ENCODE data around the gene EHD1.

Gene EHD1

DNA sequence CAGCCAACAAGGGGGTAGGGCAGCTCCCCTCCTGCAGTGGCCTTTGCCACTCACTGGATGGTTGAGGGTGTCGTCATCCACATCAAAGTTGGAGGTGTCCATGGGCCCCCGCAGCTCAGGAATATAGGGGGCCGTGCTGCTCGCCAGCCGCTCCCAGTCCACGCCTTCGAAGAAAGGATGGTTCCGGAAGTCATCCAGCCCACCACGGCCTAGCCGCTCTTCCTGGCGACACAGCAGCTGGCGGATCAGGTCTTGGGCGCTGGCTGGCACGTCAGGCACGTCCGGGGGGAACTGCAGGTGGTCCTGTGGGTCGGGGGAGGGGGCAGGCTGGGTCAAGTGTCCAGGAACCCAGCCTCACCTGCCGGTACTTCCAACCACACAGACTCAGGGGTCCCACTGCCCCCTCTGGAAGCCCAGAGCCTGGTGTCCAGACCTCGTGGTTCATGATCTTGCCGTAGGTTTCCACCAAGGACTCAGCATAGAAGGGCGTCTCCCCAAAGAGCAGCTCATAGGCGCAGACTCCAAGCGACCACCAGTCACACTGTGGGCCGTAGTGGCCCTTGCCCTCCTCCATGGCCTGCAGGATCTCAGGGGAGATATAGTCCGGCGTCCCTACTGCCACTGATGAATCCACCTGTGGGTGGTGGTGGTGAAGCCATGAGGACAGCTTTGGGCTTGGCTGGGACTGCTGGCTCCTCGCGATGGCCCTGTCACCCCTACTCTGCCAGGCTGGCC, 39.7 kb downstream of the EHD1 start:
- no peak for DNase-seq (ENCODE audit: low read depth, low spot score)

DNA sequence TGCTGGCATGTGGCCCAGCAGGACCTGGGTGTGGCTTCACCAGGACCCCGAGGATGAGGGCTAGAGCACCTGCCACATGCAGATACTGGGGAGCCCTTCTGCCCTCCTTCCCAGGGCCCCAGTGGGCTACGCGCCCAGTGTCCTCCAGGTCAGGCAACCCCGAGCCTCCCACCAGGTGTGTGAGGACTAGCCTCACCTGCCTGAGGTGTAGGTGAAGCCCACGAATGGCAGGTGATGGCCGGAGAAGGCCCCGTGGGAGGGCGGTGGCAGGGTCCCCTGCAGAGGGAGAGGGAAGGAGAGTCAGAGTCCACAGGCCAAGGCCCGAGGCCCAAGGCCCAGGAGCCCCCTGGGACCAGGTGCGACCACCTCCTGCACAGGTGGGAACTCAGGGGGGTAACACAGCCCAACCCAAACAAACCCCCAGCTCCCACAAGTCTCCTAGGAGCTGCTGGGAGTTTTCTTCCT, 40.5 kb downstream of the EHD1 start:
- DNase-seq (ENCODE audit: low read depth, low spot score), result no peak

More for the DNA sequence above, 39.7 kb downstream of the EHD1 start:
- no peak overlapping the region for H3K4me3 ChIP-seq (ENCODE audit: low read length)

DNA sequence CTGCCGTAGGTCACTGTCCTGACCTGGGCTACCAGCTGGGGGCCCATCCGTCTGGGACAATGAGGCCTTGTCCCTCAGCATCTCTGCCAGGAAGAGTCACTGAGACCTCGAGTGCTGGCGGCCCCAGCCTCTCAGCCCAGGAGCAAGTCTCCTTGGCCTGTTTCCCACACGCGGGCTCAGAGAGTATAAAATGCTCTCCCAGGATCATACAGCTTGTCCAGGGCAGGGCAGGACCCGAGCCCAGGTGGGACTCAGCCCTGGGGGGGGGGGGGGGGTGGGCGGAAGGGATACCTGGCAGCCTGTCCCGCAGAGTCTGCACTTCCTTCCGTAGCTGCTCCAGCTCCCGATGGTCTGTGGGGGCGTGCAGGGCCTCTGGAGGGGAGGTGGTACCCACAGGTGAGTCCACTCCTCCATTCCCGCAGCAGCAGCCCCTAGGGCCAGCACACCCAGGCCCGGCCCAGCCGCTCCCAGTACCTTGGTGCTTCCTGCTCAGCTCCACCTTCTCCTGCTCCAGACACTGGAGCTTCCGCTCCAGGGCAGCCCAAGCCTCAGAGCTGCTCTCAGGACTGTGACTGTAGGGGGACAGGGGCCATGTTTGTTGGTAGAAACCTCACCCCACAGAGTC, 41.9 kb downstream of the EHD1 start:
- DNase-seq (ENCODE audit: low read depth, low spot score), result no peak
- H3K4me3 ChIP-seq (ENCODE audit: low read length), result no peak overlapping the region

More for the DNA sequence above, 40.5 kb downstream of the EHD1 start:
- H3K4me3 ChIP-seq (ENCODE audit: low read length), result no peak overlapping the region

DNA sequence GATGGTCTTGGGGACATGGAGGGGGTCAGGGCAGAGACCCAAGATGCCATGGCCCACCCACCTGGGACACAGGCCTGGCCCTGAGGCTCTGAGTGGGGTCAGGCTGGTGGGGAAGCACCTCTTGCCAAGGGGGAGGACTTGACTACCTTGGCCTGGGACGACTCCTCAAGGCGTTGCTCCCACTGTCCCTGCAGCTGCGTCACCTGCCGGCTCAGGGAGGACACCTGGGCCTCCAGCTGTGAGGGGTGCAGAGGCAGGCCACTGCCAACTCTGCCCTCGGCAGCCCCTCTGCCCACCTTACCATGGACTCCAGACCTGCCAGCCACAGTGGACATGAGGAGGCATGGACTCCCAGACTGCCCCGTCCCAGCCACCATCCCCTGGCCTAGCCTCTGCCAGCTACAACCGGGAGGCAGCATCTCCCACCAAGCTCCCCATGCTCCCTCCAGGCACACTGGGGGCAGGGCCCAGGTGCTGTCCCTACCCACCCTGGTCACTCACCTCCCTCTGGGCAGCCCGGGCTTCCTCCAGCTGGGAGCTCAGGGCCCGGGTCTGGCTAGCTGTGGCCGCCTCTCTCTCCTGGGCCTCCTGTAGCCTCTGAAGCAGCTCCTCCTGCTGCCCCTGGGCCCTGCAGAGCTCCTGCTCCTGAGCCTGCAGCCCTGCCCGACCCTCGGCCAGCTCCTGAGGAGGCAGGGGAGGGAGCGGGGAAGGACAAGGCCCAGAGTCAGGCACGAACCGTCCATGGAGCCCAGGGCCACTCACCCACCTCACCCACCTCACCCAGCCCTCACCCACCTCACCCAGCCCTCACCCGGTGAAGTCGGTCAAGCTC, 42.6 kb downstream of the EHD1 start:
- no peak for DNase-seq (ENCODE audit: low read depth, low spot score)
- no peak overlapping the region for H3K4me3 ChIP-seq (ENCODE audit: low read length)

DNA sequence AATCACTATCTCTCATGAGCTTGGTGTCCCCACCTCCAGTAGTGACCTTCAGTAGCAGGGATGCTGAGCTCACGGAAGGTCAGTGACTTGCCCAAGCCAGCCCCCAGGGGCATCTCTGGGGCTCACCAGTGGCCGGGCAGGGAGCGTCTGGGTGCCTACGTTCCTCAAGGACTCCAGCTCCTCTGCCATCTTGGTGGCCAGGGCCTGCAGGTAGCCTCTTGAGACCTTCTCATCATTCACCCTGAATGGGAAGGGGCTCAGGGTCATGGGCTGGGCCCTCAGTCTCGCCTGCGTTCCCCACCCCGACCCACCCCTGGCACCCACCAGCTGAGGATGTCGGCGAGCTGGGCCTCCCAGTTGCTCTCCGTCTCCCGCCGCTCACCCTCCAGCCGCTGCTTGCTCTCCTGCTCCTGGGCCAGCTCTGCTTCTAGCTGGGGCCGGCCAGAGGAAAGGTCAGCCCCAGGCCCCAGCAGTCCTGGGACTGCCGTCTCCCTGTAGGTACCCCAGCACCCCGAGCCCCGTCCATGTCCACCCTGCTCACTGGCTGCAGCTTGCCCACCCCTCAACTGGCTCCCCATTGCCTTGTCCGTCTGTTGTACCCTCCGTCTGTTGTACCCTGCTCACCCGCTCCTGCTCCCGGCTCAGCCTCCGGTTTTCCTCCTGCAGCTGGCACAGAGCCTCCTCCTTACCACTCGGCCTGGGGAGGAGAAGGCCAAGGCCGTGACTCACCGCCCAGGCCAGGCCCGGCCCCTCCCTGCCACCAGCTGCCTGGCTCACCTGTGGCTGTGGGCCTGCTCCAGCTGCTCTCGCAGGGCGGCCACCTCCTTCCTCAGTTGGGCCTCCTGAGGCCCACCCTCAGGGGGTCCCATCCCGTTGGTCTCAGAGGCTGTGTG, 43.5 kb downstream of the EHD1 start:
- DNase-seq (ENCODE audit: low read depth, low spot score), result no peak
- no peak overlapping the region for H3K4me3 ChIP-seq (ENCODE audit: low read length)

DNA sequence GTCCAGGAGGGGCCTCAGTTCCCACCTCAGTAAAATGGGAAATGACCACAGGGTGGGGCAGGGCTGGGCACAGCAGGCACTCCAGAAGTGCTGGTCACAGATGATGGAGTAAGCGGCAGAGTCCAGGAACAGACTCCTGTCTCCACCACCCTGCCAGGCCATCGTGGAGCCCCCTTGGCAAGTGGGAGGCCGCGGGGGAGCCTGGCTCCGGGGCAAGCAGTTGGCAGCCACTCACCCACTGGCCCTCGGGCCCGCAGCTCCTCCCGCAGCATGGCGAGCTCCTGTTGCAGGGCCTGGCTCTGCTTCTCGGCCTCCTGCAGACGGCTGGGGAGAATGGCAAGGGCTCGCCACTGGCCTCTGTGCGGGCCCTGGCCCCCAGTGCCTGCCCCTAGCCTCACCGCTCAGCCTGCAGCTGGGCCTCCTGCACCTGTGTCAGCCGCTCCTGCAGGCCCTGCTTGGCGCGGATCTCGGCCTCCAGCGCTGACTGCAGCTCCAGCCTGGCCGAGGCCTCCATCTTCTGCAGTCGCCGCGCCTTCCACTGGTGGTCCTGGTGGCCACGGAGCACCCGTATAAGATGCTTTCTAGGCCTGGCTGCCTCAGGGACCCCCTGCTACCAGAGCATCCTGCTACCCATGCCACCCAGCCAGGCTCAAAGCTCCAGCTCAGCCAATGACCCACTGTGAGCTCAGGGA, 44.2 kb downstream of the EHD1 start:
- no peak overlapping the region for H3K4me3 ChIP-seq (ENCODE audit: low read length)

DNA sequence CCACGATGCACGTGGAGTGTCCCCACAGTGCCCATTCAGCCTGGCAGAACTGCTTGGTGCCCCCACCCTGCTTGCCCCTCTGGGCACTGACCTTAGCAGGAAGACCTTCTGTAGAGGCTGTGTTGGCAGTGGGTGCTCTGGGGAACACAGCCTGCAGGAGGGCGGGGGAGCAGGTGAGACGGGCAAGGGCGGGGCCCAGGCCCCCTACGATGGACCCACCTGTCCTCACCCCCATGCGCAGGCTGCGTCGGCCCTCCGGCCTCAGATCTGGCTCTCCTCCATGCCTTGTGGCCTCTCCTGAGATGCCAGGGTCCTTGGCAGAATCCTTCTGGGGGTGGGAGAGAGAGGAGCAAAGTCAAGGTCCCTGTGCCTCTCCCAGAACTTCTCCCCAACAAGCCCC, 44.9 kb downstream of the EHD1 start:
- DNase-seq (ENCODE audit: low read depth, low spot score), result no peak
- H3K4me3 ChIP-seq (ENCODE audit: low read length), result no peak overlapping the region

More for the DNA sequence above, 44.2 kb downstream of the EHD1 start:
- no peak for DNase-seq (ENCODE audit: low read depth, low spot score)

DNA sequence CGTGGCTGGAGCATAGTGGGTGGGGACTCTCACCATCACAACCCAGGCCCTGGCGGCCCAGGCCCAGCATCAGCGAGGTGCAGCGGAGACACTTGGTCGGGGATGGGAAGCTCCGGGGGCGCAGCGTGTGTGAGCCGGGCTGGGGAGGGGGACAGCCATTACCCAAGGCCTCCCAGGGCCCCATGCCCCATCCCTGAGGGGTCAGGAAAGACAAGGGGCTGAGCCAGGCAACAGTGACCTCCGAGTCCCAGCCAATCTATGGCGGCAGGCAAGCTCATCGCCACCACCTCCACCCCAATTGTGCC, 45.3 kb downstream of the EHD1 start:
- H3K4me3 ChIP-seq (ENCODE audit: low read length), result no peak overlapping the region
- DNase-seq (ENCODE audit: low read depth, low spot score), result no peak

DNA sequence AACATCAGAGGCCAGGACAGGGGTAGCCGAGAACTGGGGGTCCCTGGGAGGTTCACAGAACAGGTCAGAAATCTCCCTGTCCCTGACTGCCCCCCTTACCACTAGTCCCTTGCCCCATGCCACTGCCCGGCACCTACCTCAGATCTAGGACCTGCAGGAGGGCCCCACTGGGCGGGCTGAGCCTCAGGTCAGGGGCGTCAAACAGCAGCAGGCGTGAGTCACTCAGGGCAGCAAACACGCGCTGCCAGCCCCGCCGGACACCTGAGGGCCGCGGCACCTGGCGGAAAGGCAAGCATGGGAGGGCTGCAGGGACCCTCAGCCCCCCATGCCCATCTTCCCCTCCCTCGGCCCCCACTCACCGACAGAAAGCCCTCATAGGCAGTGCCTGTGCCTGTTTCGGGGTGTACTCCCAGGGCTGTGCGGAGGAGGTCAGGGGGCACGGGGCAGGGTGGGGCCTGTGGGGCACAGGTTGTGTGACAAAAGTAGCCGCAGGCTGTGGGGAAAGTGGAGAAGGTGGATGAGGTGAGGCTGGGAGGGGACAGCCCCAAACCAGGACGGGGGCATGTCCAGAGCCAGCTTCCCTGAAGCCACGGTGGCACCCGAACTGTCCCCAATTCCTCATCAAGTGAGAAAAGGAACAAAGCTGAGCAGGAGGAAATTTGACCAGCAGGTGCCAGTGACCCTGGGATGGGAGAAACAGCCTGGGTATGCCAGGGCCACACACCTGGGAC, 45.8 kb downstream of the EHD1 start:
- H3K4me3 ChIP-seq (ENCODE audit: low read length), result no peak overlapping the region
- DNase-seq (ENCODE audit: low read depth, low spot score), result no peak

DNA sequence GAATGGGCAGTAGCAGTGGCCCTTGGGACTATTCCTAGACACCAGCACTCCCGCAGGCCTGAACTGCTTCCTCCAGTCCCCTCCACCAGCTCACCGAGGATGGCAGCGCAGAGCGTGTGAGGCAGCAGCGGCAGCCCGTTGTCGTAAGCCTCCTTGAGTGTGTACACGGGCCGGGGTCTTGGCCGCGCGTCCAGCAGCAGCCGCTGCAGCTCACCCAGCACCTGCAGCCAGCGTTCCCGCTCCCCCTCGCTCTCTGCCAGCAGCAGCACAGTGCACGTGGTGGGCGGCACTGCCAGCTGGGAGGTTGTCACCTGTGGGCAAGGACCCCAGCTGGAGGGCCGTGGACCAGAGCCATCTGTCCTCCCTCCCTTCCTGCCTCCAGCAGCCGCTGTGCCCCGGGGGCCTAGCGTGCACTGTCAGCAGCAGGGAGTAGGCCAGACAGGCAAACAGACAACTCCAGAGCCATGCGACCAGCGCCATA, 47.0 kb downstream of the EHD1 start:
- no peak overlapping the region for H3K4me3 ChIP-seq (ENCODE audit: low read length)
- no peak for DNase-seq (ENCODE audit: low read depth, low spot score)

DNA sequence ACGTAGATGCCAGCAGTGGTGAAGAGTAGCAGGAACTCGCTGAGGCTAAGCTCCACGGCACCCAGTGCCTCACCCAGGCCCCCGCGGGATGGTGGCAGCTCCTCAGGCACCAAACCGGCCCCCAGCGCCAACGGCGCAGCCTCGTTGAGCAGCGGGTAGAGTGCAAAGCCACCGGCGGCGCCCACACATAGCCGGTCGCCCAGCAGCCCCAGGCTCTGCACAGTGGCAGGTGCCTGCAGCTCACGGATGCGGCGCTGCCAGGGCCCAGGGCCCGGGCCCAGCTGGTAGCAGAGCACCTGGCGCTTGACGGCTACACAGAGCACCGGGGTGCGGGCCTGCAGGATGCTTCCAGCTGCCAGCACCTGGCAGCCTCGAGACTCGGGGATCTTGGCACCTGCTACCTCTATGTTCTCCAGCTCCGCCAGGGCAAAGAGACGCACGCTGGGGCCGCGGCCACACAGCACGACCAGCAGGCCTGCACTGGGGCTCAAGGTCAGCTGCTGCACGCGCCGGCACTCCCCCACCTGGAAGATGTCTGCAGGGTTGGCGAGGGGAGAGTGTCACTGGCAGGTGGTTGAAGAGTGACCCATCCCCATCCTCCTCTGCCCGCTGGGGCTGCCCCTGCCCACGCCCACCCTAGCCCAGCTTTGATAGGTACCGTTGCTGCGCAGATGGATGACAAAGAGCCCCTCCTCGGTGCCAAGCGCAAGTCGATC, 48.7 kb downstream of the EHD1 start:
- no peak overlapping the region for H3K4me3 ChIP-seq (ENCODE audit: low read length)
- DNase-seq (ENCODE audit: low read depth, low spot score), result no peak

DNA sequence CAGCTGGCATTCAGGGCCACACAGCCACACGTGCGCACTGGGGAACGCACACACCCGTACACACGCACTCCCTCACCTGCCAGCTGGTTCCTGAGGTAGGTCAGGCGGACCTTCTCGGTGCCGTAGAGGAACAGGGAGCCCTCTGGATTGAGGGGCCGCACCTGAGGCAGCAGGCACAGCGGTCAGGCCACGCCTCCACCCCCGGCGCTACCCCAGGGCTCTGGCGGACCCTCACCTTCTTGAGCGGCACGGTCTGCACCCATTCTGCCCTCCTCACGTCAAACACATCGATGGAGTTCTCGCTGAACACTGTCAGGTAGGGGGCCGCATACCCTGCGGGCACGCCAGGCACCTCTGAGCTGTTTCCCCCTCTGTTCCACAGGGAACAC, 51.0 kb downstream of the EHD1 start:
- DNase-seq (ENCODE audit: low read depth, low spot score), result no peak
- no peak overlapping the region for H3K4me3 ChIP-seq (ENCODE audit: low read length)

DNA sequence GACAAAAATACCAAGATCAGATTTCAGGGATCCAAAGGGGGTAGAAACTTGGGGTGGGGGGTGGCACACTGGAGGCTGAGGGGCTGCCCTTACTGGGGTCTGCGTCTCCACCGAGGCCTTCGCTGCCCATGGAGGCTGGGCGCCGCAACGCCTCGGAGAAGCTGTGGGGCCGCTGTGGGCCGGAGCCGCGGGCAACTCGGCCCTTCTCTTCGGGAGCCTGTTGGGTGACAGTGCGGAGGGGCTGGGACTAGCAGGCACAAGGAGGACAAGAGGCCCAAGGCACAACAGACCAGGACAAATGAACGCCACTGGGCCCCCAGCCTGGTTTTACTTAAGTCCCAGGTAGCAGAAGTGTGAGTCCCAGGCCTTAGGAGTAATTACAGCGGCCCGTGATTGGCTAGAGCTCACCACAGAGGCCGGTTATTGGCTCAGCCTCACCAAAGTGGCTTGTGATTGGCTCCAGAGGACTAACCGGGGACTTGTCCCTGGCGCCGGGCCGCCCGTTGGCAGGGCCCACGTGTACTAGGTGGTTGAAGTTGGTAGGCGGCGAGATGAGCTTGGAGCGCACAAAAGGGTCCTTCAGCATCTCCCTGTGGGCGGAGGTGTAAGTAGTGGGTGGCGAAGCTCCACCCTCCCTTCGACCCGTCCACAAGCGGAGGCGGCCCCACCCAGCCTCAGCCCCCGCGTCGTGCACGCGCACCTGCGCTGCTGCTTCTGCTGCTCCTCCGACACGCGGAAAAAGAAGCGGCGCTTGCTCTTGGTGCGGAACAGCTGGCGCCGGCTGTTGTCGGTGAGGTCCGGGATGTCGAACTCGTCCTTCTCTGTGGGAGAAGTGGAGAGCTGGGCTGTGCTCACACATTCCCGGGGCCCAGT, 51.6 kb downstream of the EHD1 start:
- no peak overlapping the region for H3K4me3 ChIP-seq (ENCODE audit: low read length)
- DNase-seq (ENCODE audit: low read depth, low spot score), result no peak

DNA sequence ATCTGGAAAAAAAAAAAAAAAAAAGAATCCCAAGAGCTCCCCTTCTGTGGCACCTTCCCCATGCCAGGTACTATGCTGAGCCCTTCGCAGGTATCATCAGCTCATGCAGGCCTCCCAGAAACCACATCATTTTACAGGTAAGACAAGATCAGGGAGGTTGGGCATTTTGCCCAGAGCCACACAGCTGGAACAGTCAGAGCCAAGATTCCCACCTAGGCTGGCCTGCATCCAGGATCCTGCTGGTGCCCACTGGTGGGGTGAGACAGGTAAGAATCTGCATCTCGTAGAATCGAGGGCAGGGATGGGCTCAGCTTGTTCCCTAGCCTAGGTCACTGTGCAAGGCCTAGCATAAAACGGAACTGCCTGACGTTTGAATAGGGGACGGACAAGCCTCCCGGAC, 52.4 kb downstream of the EHD1 start:
- H3K4me3 ChIP-seq (ENCODE audit: low read length), result no peak overlapping the region
- no peak for DNase-seq (ENCODE audit: low read depth, low spot score)

DNA sequence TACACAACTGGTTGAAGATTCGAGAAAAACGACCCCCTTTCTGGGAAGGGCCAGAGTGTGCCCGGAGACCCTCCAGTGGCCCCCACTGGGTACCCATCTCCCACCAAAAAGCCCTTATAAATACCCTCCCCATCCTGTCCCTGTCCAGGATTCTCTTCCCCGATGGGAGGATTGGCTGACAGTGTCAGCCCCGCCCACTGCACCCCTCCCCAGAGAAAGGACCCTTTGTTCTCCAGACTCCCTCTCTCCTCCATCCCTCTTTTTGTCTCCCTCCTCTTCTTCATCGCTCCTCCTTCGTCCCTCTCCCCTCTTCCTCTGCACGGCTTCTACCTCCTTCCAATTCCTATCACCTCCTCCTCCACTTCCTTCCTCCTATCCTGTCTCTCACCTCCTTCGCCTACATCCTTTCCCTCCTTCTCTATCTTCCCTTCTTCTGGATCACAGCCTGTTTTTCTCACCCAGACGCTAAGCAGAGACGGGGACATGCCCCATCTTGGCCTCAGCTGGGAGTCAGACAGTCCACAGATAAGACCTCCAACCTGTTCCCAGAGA, 54.8 kb downstream of the EHD1 start:
- DNase-seq (ENCODE audit: low read depth, low spot score), result no peak
- no peak overlapping the region for H3K4me3 ChIP-seq (ENCODE audit: low read length)

DNA sequence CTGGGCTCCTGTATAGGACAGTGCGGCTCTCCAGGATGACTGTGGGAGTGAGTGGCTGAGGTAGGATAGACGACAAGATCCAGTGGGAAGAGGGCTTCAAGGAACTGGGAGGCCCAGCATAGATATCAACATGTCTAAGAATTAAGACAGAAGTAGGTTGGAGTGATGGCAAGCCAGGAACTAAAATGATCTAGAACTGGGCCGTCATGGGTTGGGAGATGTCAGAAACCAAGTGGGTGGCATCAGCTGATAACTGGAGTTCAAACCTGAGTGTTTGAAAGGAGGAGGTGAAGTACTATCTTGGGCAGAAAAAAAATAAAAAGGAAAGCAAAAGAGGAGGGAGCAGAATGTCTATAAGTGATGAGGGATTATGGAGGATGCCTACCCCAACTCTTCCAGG, 60.9 kb downstream of the EHD1 start:
- H3K4me3 ChIP-seq (ENCODE audit: low read length), result no peak overlapping the region
- DNase-seq (ENCODE audit: low read depth, low spot score), result no peak
